Parathyroid adenoma (tissue), 2 donors: ENCODE results near the gene ZNF84.
A peak's percentile ranks its signal among the peaks of the same experiment; 100 is the strongest.

Experiments
- H2AFZ ChIP-seq: fragments of 300-600 bp; sonication (generic); one replicate; pipeline ENCODE4 v1.7.0; 2017; ENCODE audit warnings: antibody characterized with exemption, mild to moderate bottlenecking
- H3K27ac ChIP-seq: fragments of 300-600 bp; sonication (generic); one replicate; pipeline ENCODE4 v1.7.0; 2017
- H3K27me3 ChIP-seq: fragments of 300-600 bp; sonication (generic); one replicate; pipeline ENCODE4 v1.7.0; 2017; ENCODE audit warnings: low read length; ENCODE audit not compliant: control insufficient read depth, insufficient read depth
- H3K36me3 ChIP-seq: fragments of 300-600 bp; sonication (generic); one replicate; pipeline ENCODE4 v1.7.0; 2017; ENCODE audit warnings: low read length; ENCODE audit not compliant: control insufficient read depth, insufficient read depth
- H3K4me1 ChIP-seq: fragments of 300-600 bp; sonication (generic); one replicate; pipeline ENCODE4 v1.7.0; 2017; ENCODE audit warnings: control low read depth
- H3K4me2 ChIP-seq: fragments of 300-600 bp; sonication (generic); one replicate; pipeline ENCODE4 v1.7.0; 2017; ENCODE audit warnings: low read length
- H3K4me3 ChIP-seq: fragments of 300-600 bp; sonication (generic); one replicate; pipeline ENCODE4 v1.7.0; 2017; ENCODE audit warnings: low read depth, low read length
- H3K79me2 ChIP-seq: fragments of 300-600 bp; sonication (generic); one replicate; pipeline ENCODE4 v1.7.0; 2017; ENCODE audit warnings: control low read depth
- H3K9ac ChIP-seq: fragments of 300-600 bp; sonication (generic); one replicate; pipeline ENCODE4 v1.7.0; 2017; ENCODE audit warnings: mild to moderate bottlenecking
- H3K9me3 ChIP-seq: fragments of 300-600 bp; sonication (generic); one replicate; pipeline ENCODE4 v1.7.0; 2017; ENCODE audit warnings: low read length; ENCODE audit not compliant: control insufficient read depth
- CTCF ChIP-seq: fragments of 300-600 bp; sonication (generic); IDR thresholded peaks from one replicate; pipeline ENCODE4 v1.7.0; 2017; ENCODE audit warnings: antibody characterized with exemption, mild to moderate bottlenecking
- donor health status: primary hyperparathyroidism.

Gene ZNF84

DNA sequence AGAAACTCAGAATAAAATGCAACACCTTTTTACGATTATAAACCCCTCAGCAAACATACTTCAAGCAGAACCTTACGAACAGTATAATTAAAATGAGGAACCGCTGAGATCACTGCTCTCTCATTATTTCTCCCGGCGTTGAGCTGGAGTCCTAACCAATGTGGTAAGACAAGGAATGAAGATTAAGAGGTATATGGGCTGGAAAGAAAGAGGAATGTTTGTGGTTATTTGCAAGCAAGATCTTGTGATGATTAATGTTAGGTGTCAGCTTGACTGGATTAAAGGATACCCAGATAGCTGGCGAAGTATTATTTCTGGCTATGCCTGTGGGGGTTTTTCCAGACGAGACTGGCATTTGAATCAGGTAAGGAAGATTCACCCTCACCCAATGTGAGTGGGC, 10.3 kb upstream of the ZNF84 start:
- Histone ChIP-seq H3K79me2 (no peaks in the 10 kb centered on the region), H3K9ac (no peak overlapping the region), H3K27me3 (no peaks in the 10 kb centered on the region), H2AFZ (no peak overlapping the region), H3K27ac (no peak overlapping the region), H3K4me2 (no peak overlapping the region), H3K4me1 (no peaks in the 10 kb centered on the region), H3K9me3 (no peaks in the 10 kb centered on the region), H3K36me3 (no peaks in the 10 kb centered on the region), H3K4me3 (no peak overlapping the region)
- no peak for TF ChIP-seq CTCF

GRCh38 chr12:133038118-133038709, 905 bp downstream of the ZNF84 start:
- no peaks in the 10 kb centered on the region for H3K9me3 ChIP-seq
- H3K9ac ChIP-seq: no peak overlapping the region
- no peak for TF ChIP-seq CTCF
- H3K27ac ChIP-seq: peak overlapping the region; percentile 81
- H3K79me2 ChIP-seq: peaks cover 11% of the 10 kb centered on the region
- H3K36me3 ChIP-seq: no peaks in the 10 kb centered on the region
- peak overlapping the region; percentile 75 for H3K4me2 ChIP-seq
- H2AFZ ChIP-seq: peak overlapping the region; percentile 90
- peak overlapping the region; percentile 73 for H3K4me3 ChIP-seq
- H3K27me3 ChIP-seq: no peaks in the 10 kb centered on the region
- H3K4me1 ChIP-seq: no peaks in the 10 kb centered on the region

GRCh38 chr12:133046698-133047097, 9.4 kb downstream of the ZNF84 start:
- TF ChIP-seq CTCF: no peak
- Histone ChIP-seq H3K9me3 (peaks cover 6% of the 10 kb centered on the region), H3K36me3 (peaks cover 6% of the 10 kb centered on the region)

GRCh38 chr12:133057446-133057845, 20.1 kb downstream of the ZNF84 start:
- no peak for TF ChIP-seq CTCF
- Histone ChIP-seq H3K36me3 (peaks cover 46% of the 10 kb centered on the region), H3K9me3 (peaks cover 50% of the 10 kb centered on the region), H2AFZ (no peak overlapping the region), H3K4me1 (no peaks in the 10 kb centered on the region), H3K27ac (no peak overlapping the region), H3K27me3 (no peaks in the 10 kb centered on the region), H3K79me2 (no peaks in the 10 kb centered on the region), H3K9ac (no peak overlapping the region), H3K4me2 (no peak overlapping the region), H3K4me3 (no peak overlapping the region)

More at GRCh38 chr12:133046698-133047097, 9.4 kb downstream of the ZNF84 start:
- Histone ChIP-seq H2AFZ (no peak overlapping the region), H3K4me2 (no peak overlapping the region), H3K27me3 (no peaks in the 10 kb centered on the region), H3K27ac (no peak overlapping the region), H3K79me2 (no peaks in the 10 kb centered on the region), H3K4me3 (no peak overlapping the region), H3K4me1 (no peaks in the 10 kb centered on the region), H3K9ac (no peak overlapping the region)
